ENCODE results near the gene SLC10A6.

The SLC10A6 gene

DNA sequence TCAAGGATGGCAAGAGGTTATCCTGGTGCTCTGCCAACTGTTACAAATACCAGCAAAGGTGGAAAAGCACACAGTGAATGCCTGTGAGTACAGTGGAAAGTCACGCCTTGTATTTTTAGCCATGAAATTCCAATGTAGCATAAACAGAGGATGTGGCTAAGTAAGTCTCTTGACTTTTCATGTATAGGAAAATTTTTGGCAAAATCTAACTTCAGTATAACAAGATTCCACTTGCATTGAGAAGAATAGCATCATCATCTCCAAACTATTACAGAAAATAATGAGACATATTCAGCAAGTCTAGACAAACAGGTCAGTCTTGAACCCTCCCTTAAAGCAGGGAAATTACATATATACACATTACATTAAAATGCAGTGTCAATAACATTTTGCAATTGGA, 7.9 kb downstream of the SLC10A6 start:
- H3K9ac ChIP-seq (ENCODE audit: low read length) = no peak overlapping the region
- no peak overlapping the region for H3K4me3 ChIP-seq (ENCODE audit: low read length)
- H3K4me1 ChIP-seq (ENCODE audit: control insufficient read depth, insufficient read depth, low read length) = no peaks in the 10 kb centered on the region
- no peak overlapping the region for H3K27ac ChIP-seq (ENCODE audit: low read depth, low read length)
- no peaks in the 10 kb centered on the region for H3K27me3 ChIP-seq (ENCODE audit: control insufficient read depth, insufficient read depth, low read length)
- no peaks in the 10 kb centered on the region for H3K36me3 ChIP-seq (ENCODE audit: control insufficient read depth, insufficient read depth, low read length)

DNA sequence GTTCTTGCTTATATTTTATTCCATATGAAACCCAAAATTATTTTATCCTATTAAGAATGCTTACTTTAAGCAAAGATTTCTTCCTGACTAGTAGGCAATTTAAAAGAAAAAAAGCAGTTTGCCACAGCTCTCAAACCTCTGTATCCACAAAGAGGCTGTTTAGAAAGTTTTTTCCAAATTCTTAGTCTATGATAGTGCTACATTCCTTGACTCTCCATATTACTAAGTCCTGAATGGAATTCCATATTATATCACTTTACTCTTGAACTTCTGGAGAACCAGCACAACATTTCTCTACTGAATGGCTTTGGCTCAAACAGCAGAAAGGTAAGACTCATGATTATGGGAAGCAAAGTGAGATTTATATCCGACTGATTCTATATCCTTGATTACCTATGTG, 8.3 kb downstream of the SLC10A6 start:
- Histone ChIP-seq H3K27ac (ENCODE audit: low read depth, low read length) (no peak overlapping the region), H3K27me3 (ENCODE audit: control insufficient read depth, insufficient read depth, low read length) (no peaks in the 10 kb centered on the region), H3K9ac (ENCODE audit: low read length) (no peak overlapping the region), H3K36me3 (ENCODE audit: control insufficient read depth, insufficient read depth, low read length) (no peaks in the 10 kb centered on the region), H3K4me1 (ENCODE audit: control insufficient read depth, insufficient read depth, low read length) (no peaks in the 10 kb centered on the region), H3K4me3 (ENCODE audit: low read length) (no peak overlapping the region)

DNA sequence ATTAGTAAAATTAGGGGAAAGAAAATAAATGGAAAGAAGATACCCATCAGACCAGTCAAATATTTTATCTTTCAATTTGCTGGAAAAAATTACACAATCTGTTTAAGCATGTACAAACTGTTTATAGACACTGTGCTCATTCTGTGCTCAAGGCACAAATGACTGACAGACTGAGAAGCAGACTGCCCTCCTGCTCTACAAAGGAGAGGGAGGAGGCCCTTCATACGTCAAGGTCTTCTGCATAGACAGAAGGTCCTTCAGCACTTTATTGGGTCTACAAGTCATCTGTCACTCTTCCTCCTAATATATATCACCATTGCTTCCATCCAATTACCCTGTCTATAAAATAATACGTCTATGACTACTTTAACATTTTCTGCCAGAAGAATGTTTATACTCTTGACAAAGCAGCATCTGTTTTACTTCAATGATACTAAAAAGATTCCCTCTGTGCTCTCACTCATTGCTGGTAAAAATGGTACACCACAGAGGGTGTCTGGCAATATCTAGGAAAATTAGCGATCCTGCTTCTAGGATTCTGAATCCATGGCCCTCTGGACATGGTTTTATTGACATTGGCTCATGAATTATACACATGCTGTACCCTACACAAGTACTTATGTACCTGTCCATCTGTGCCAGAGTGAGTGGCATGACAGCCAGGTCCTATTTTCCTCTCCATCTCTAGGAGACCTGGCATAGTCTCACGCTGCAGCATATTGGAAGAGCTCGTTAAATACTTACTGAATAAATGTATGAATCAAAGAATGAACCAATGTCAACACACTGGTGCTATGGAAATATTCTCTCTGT, 11.3 kb downstream of the SLC10A6 start:
- Histone ChIP-seq H3K4me3 (ENCODE audit: low read length) (no peak overlapping the region), H3K36me3 (ENCODE audit: control insufficient read depth, insufficient read depth, low read length) (no peaks in the 10 kb centered on the region), H3K27me3 (ENCODE audit: control insufficient read depth, insufficient read depth, low read length) (no peaks in the 10 kb centered on the region), H3K4me1 (ENCODE audit: control insufficient read depth, insufficient read depth, low read length) (no peaks in the 10 kb centered on the region), H3K27ac (ENCODE audit: low read depth, low read length) (no peak overlapping the region), H3K9ac (ENCODE audit: low read length) (no peak overlapping the region)

DNA sequence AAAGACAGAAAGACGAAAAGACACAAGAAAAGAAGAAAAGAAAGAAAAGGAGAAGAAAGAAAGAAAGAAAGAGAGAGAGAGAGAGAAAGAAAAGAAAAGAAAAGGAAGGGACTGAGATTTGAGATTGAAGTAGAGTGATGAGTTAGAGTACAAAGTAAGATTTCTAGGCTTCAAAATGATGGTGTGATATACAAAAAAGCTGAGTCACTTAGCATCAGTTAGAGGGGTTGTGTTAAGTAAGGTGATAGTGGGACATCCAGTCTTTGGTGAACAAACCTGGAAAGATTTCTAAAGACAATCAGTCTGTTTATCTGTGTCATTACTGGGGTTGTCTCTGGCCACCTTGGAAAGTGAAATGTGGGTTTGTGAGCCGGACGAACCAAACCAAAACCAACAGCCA, 13.5 kb downstream of the SLC10A6 start:
- no peaks in the 10 kb centered on the region for H3K4me1 ChIP-seq (ENCODE audit: control insufficient read depth, insufficient read depth, low read length)
- H3K9ac ChIP-seq (ENCODE audit: low read length) = no peak overlapping the region
- no peaks in the 10 kb centered on the region for H3K27me3 ChIP-seq (ENCODE audit: control insufficient read depth, insufficient read depth, low read length)
- H3K36me3 ChIP-seq (ENCODE audit: control insufficient read depth, insufficient read depth, low read length) = no peaks in the 10 kb centered on the region
- H3K4me3 ChIP-seq (ENCODE audit: low read length) = no peak overlapping the region
- H3K27ac ChIP-seq (ENCODE audit: low read depth, low read length) = no peak overlapping the region

DNA sequence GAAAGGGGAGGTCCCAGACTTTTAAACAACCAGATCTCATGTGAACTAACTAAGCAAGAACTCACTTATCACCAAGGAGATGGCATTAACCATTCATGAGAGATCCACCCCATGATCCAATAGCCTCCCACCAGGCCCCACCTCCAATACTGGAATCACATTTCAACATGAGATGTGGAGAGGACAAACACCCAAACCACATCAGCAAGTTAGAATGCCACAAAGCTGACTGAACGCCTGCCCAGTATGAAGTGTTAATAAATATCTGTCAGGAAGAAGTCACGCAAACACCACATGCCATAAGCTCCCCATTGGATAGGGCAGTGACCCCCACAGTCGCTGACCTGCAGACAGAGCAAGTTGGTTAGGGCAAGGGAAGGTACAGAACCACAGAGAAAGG, 14.3 kb downstream of the SLC10A6 start:
- H3K4me3 ChIP-seq (ENCODE audit: low read length) = no peak overlapping the region
- no peak overlapping the region for H3K9ac ChIP-seq (ENCODE audit: low read length)
- H3K27ac ChIP-seq (ENCODE audit: low read depth, low read length) = no peak overlapping the region
- H3K4me1 ChIP-seq (ENCODE audit: control insufficient read depth, insufficient read depth, low read length) = no peaks in the 10 kb centered on the region
- no peaks in the 10 kb centered on the region for H3K36me3 ChIP-seq (ENCODE audit: control insufficient read depth, insufficient read depth, low read length)
- no peaks in the 10 kb centered on the region for H3K27me3 ChIP-seq (ENCODE audit: control insufficient read depth, insufficient read depth, low read length)

DNA sequence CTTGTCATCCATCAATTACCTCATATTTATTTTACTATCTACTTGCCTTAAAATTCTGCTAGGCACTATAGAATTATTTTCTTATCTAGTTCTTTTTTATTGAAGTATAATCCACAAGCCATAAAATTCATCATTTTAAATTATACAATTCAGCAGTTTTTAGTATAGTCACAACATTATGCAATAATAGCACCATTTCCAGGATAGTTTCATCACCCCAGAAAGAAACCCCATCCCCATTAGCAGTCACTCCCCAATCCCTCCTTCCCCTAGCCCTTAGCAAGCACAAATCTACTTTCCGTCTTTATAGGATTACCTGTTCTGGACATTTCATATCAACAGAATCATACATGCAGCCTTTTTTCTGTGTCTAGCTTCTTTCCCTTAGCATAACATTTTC, 15.6 kb downstream of the SLC10A6 start:
- Histone ChIP-seq H3K27me3 (ENCODE audit: control insufficient read depth, insufficient read depth, low read length) (no peaks in the 10 kb centered on the region), H3K36me3 (ENCODE audit: control insufficient read depth, insufficient read depth, low read length) (no peaks in the 10 kb centered on the region), H3K4me3 (ENCODE audit: low read length) (no peak overlapping the region), H3K9ac (ENCODE audit: low read length) (no peak overlapping the region), H3K27ac (ENCODE audit: low read depth, low read length) (no peak overlapping the region), H3K4me1 (ENCODE audit: control insufficient read depth, insufficient read depth, low read length) (no peaks in the 10 kb centered on the region)

DNA sequence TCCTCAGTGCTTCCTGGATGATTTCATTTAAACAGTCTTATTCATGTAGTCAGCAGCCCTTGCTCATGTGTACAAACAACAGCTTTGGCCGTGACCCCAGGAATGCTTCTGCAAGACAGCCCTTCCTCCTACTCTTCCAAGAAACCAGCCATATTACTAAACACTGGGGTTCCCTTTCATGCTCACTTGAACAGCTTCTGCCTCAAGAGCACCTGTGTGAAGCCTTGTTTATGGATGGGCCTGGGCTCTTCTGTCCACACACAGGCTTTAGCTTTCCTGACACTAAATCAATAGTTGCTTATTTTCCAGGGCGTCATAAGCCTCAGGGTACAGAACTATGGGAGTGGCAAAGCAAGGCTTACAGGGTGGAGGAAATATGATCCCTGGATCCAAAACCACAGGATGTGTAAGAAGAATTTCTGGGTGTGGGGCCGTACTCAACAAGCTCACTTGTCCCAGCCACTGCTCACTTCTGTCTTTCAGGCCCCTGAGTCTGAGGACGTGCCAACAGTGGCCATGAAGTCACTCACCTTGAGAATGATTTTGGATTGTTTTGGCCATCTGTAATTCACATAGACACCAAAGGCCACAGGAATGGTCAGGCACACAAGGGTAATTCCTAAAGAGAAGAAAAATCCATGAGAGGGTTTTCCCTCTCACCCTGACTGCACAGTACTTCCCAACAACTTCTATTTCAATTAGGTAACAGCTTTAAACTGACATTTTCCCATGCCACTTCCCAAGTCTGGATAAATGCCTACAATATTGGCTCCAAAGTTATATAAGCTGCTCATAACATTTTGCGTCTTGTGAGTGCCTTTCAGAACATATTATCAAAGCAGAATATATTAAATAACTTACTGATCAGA, 17.7 kb downstream of the SLC10A6 start:
- Histone ChIP-seq H3K27ac (ENCODE audit: low read depth, low read length) (no peak overlapping the region), H3K4me3 (ENCODE audit: low read length) (no peak overlapping the region), H3K27me3 (ENCODE audit: control insufficient read depth, insufficient read depth, low read length) (no peaks in the 10 kb centered on the region), H3K4me1 (ENCODE audit: control insufficient read depth, insufficient read depth, low read length) (no peaks in the 10 kb centered on the region), H3K9ac (ENCODE audit: low read length) (no peak overlapping the region), H3K36me3 (ENCODE audit: control insufficient read depth, insufficient read depth, low read length) (no peaks in the 10 kb centered on the region)

DNA sequence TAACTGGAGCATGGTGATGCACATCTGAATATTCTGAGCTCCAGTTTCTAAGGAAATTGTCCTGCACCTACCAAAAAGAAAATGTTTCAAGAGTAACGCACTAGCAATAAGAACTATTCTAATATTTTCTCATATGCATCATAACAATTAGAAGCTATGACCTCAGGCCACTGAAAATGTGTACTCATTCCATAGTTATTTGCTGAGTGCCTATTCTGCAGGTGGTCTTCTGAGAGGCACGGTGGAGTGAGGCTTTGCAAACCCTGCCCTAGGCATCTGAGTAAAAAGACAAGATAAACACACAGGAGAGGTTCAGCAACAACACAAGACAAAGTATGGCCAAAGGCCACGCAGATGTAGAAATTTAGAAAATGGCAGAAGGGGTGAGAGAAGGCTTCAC, 23.7 kb downstream of the SLC10A6 start:
- Histone ChIP-seq H3K36me3 (ENCODE audit: control insufficient read depth, insufficient read depth, low read length) (no peaks in the 10 kb centered on the region), H3K27ac (ENCODE audit: low read depth, low read length) (no peak overlapping the region), H3K27me3 (ENCODE audit: control insufficient read depth, insufficient read depth, low read length) (no peaks in the 10 kb centered on the region), H3K4me3 (ENCODE audit: low read length) (no peak overlapping the region), H3K9ac (ENCODE audit: low read length) (no peak overlapping the region), H3K4me1 (ENCODE audit: control insufficient read depth, insufficient read depth, low read length) (no peaks in the 10 kb centered on the region)

DNA sequence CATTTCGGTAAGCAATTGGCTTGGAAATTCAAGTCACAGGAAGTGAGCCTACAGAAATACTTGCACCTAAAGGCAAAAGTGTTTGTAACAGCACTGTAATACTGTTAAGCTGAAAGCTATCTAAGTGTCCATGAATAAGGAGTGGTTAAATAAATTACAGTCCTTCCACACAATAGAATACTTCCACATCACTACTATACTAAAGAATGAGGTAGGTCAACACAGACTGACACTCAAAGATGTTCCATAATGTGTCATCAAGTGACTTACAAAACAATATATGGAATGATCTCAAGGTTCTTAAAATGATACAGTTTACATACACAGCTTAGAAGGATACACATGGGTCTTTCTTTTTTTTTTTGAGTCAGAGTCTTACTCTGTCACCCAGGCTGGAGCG, 27.0 kb downstream of the SLC10A6 start:
- no peak overlapping the region for H3K27ac ChIP-seq (ENCODE audit: low read depth, low read length)
- no peaks in the 10 kb centered on the region for H3K4me1 ChIP-seq (ENCODE audit: control insufficient read depth, insufficient read depth, low read length)
- H3K9ac ChIP-seq (ENCODE audit: low read length) = no peak overlapping the region
- no peaks in the 10 kb centered on the region for H3K27me3 ChIP-seq (ENCODE audit: control insufficient read depth, insufficient read depth, low read length)
- H3K36me3 ChIP-seq (ENCODE audit: control insufficient read depth, insufficient read depth, low read length) = no peaks in the 10 kb centered on the region
- H3K4me3 ChIP-seq (ENCODE audit: low read length) = no peak overlapping the region

DNA sequence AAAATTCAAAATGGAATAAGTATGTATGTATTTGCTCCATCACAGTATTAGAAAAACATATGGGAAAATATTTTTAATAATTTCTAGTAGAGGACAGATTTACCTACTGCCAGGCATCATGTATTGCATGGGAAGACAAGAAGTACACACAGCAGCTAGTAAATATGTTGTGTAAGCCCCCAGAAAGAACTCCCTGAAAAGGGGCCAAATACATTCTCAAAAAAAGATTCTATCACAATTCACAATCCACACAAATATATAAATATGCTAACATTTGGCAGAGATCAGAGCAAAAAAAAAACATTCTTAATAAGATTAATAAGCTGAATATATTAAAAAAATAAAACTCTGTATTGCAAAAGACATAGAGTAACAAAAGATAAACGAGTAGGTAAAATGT, 28.0 kb downstream of the SLC10A6 start:
- no peak overlapping the region for H3K9ac ChIP-seq (ENCODE audit: low read length)
- H3K4me3 ChIP-seq (ENCODE audit: low read length) = no peak overlapping the region
- H3K36me3 ChIP-seq (ENCODE audit: control insufficient read depth, insufficient read depth, low read length) = no peaks in the 10 kb centered on the region
- H3K27ac ChIP-seq (ENCODE audit: low read depth, low read length) = no peak overlapping the region
- no peaks in the 10 kb centered on the region for H3K4me1 ChIP-seq (ENCODE audit: control insufficient read depth, insufficient read depth, low read length)
- H3K27me3 ChIP-seq (ENCODE audit: control insufficient read depth, insufficient read depth, low read length) = no peaks in the 10 kb centered on the region

DNA sequence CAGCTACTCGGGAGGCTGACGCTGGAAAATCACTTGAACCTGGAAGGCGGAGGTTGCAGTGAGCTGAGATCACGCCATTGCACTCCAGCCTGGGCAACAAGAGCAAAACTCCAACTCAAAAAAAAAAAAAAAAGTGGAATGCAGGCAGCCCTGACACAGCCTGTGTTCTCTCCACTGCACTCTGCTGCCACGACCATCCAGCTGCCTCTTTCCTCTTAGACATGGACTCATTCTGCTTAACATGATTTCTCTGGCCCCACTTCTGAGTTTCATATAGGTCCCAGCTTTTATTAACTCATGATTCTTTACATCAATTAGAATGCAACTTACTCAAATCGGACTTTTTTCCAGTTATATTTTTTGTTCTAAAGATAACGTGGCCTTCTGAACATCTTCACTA, 29.6 kb downstream of the SLC10A6 start:
- Histone ChIP-seq H3K4me1 (ENCODE audit: control insufficient read depth, insufficient read depth, low read length) (no peaks in the 10 kb centered on the region), H3K27ac (ENCODE audit: low read depth, low read length) (no peak overlapping the region), H3K9ac (ENCODE audit: low read length) (no peak overlapping the region), H3K27me3 (ENCODE audit: control insufficient read depth, insufficient read depth, low read length) (no peaks in the 10 kb centered on the region), H3K4me3 (ENCODE audit: low read length) (no peak overlapping the region), H3K36me3 (ENCODE audit: control insufficient read depth, insufficient read depth, low read length) (no peaks in the 10 kb centered on the region)

DNA sequence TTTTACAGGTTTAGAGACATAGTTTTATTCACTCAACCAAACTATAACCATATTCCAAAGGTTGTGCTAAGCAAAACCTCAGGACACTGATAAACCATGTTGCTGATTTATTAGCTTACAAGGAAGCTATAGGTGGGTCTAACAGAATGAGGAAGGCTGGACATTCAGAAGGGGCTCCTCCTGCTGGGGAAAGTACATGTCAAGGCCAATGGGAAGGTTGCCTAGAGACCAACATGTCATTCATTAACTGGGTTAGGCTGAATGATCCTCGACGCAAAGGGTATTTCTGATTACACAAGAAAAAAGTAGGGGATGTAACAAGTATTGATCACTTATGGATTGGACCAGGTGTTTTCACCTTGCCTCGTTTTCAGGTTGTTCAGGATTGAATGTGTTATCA, 30.3 kb downstream of the SLC10A6 start:
- Histone ChIP-seq H3K4me3 (ENCODE audit: low read length) (no peak overlapping the region), H3K27ac (ENCODE audit: low read depth, low read length) (no peak overlapping the region), H3K27me3 (ENCODE audit: control insufficient read depth, insufficient read depth, low read length) (no peaks in the 10 kb centered on the region)

DNA sequence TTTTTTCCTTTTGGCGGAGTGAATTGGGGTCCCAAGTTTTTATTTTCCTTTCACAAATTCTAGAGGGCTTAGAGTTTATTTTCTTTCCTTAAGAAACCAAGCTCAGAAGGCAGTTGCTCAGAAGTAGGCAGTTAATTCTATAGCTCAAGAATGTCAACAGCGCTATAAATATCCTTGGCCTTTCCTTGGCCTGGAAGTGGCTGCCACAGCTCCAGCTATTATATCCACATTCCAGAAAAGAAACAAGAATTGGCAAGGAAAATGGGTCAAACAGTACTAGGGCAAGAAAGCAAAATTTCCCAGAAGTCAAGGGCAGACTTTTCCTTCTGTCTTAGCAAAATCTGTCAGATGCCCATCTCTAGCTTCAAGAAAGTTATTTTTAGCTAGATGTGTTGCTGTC, 31.0 kb downstream of the SLC10A6 start:
- H3K27me3 ChIP-seq (ENCODE audit: control insufficient read depth, insufficient read depth, low read length) = no peaks in the 10 kb centered on the region
- H3K27ac ChIP-seq (ENCODE audit: low read depth, low read length) = no peak overlapping the region
- no peaks in the 10 kb centered on the region for H3K4me1 ChIP-seq (ENCODE audit: control insufficient read depth, insufficient read depth, low read length)
- H3K36me3 ChIP-seq (ENCODE audit: control insufficient read depth, insufficient read depth, low read length) = no peaks in the 10 kb centered on the region
- H3K4me3 ChIP-seq (ENCODE audit: low read length) = no peak overlapping the region
- H3K9ac ChIP-seq (ENCODE audit: low read length) = no peak overlapping the region

More for the DNA sequence above, 30.3 kb downstream of the SLC10A6 start:
- Histone ChIP-seq H3K4me1 (ENCODE audit: control insufficient read depth, insufficient read depth, low read length) (no peaks in the 10 kb centered on the region), H3K9ac (ENCODE audit: low read length) (no peak overlapping the region), H3K36me3 (ENCODE audit: control insufficient read depth, insufficient read depth, low read length) (no peaks in the 10 kb centered on the region)

Data from rectal smooth muscle tissue (tissue), 1 donor.